HG03571 (cell line): ENCODE results near the gene TFB1M.

Experiments
- ATAC-seq: cut with Tn5 transposase; IDR thresholded peaks from one replicate; pipeline ENCODE4 v1.9.1; 2021; ENCODE audit not compliant: unreplicated experiment

Gene TFB1M

DNA sequence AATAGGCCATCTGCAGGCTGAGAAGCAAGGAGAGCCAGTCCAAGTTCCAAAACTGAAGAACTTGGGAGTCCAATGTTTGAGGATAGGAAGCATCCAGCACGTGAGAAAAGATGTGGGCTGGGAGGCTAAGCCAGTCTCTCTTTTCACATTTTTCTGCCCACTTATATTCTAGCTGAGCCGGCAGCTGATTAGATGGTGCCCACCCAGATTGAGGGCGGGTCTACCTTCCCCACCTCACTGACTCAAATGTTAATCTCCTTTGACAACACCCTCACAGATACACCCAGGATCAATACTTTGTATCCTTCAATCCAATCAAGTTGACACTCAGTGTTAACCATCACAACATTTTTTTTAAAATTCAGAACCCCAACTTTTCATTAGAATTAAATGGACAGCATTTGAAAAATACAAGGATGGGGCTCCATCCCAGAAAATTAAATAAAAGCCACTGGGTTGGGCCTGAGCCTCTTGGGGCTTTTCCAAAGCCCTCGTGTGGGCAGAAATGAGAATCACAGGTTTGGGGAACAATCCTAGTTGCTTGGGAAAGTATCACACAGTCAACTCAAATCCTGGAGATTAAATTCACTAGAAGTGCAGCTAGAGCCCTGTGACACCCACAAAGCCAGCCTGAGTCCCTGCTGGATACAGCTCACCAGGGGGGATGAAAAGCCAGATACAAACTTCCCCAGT, 48.3 kb downstream of the TFB1M start:
- ATAC-seq, result no peak

DNA sequence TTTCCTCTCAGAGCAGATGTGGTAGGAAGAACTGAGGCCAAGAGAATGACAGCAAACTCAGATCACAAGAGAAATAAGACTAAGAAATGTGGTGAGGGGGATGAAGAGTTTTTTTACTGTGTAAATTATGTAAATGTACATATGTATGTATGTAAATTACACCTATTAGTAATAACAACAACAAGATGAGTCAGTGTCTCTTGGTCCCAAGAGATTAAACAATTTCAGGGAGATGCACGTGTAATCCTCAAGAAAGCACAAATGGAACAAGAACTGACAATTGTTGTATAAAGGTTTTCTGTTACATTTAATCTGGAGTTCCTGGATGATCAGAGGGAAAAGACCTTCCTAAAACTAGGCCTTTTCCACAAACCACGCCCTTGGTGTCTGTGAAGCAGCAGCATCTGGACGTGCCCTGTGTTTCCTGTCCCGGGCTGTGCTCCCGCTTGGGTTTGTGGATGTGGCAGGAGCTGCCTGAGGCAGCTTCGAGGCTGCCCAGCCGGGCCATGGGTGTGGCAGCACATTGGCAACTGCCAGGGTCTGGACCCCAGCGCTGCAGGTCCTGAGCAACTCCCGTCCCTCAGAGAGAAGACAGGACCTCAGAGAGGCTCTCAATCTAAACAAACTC, 49.5 kb downstream of the TFB1M start:
- no peak for ATAC-seq

DNA sequence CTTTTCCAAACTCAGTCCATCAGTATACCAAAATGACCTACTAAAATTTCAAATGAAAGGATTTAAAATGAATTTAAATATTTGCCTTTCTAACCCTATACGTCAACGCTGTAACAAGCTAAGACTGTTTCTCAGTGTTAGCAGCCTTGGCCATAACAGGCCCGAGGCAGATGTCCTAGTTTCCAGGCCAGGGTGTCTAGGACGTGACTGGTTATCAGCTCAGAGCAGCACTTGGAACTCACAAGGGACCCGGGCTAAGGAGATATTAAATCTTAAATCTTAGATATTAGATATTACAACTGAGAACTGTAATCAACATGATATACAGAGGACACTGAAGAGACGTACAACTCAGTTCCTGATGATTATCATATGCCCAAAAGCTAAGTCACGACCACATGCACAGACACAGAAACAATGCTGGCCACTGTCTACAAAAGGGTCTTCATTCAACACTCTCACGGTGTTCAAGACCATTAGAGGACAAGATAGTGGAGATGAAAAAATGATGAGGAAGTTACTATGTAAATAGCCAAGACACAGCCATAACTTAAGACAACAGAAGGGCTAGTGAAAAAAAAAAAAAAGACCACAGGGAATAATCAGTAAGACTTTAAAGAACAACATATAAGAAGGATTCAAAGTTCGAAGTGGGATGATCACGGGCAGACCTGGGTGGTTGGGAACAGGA, 50.8 kb downstream of the TFB1M start, which contains the start of gene CLDN20:
Gene CLDN20, plus strand, starts transcription at position 641 of the 691 bp plus-strand sequence. CDS start 11,707 bp downstream, outside the sequence.
- ATAC-seq, result no peak

DNA sequence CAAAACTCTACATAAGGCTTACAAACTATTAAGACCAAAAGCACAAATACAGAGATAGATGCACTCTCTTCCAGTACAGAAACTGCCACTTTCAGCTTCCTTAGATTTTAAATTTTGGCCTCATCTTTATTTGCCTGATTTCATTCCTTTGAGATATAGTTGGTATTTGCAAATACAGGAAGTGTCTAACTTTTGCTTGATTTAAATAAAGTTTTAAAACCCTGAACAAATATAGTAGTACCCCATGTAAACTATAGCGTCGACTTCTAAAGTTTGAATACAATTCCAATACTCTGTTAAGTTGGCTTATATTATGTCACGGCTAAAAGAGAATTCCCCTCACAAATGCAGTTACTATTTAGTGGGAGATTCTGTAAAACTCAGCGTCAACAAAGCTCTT, 51.6 kb downstream of the TFB1M start:
- no peak for ATAC-seq

DNA sequence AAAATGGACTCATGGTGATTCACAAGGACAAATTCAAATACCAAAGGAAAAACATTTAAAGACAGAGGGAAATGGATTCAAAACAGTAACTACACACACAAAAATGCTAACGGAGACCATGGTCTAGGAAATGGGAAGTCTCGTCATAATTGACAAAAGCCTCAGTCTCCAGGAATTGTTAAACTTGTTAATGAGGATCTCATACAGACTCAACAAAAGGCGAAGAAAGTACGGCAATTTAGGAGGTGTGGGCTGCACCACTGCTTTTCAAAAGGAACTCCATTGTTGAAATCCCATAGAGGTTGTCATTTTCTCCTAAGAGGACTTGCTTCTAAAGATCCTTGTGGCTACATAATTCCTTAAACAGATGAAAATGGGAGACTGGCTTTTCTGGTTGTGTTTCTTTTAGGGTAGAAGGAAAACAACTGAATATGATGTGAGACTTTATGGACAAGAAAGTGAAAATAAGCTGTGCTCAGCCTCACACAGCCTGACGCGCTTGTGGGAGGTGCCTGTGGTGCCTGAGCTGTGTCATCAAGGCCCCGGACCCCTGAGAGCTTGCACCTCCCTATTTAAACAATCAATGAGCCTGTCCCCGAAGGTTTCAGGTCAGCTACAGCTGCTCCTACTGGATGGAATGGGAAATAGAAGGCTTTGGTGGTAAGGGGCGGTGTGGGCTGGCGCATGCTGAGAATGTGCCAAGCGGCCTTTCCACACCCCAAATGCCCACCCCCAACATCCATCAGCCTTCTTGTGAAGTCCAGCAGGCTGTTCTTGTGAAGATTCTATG, 53.0 kb downstream of the TFB1M start:
- no peak for ATAC-seq

DNA sequence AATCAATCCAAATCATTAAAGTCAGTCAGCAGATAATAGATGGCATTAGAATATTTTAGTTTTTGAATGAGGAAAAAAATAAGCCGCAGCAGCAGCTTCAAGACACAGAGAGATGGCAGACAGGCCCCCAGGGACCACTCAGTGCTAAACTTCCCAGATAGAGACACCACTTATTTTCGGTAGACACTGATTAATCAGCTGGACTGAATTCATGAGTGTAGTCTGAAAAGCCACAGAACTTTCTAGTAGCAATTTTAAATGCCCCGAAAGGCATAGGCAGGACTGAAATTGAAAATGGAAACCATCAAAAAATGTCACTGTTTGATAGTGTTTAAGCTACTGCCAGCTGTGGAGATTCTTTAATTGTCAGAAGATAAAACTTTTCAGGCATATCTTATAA, 53.6 kb downstream of the TFB1M start:
- ATAC-seq, result peak; percentile 81

DNA sequence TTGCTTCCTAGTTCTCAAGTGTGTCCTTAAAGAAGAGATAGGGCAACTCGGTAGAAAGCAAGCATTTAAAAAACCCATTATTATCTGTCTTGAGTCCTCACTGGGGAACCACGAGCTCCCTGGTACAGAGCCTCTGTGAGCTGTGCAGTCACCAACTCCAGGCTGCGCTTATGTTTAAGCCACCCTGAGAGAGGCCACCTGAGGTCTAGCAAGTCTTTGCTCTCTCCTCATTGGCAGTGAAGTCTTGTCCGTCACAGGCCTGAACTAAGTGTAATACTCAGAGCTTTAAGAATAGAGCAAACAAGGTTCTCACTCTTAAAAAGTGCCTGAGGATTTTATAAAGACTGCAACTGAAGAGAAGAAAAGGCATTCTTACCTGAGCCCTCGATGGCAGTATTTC, 54.4 kb downstream of the TFB1M start:
- ATAC-seq, result no peak

DNA sequence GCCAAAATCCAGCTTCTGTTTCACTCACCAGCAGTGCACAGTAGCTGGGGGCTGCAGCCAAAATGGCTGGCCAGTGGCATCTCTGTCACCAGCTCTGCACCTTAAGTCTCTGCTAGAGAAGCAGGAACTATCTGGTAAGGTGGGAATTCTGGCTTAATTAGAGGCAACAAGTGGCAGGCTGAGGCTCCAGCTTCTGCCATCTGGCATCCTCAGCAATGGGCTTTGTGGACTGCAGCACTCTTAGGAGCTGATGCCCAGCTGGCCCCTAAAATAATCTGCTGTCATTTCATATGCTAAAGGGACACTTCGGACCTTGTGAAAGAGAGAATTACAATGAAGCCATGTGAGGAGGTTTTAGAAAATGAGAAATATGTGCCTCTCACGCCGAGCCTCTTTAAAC, 55.1 kb downstream of the TFB1M start:
- ATAC-seq, result no peak

DNA sequence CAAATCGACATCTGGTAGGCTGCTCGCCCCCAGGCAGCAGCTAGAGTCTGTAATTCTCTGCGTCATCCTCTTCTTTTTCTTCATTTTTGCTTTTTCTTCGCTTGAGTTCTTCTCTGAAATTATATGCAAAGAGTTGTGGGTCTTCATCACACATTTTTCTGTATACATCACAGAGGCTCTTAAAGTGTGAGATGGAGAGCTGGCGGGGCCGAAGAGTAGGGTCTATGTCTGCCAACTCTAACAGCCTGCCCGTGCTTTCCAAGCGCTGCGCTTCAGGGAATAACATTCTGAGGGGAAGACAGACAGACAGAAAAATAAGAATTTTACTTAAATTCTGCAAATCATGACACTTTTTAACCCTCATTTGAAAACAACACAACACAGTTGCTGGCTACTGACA, 56.5 kb downstream of the TFB1M start:
- no peak for ATAC-seq

DNA sequence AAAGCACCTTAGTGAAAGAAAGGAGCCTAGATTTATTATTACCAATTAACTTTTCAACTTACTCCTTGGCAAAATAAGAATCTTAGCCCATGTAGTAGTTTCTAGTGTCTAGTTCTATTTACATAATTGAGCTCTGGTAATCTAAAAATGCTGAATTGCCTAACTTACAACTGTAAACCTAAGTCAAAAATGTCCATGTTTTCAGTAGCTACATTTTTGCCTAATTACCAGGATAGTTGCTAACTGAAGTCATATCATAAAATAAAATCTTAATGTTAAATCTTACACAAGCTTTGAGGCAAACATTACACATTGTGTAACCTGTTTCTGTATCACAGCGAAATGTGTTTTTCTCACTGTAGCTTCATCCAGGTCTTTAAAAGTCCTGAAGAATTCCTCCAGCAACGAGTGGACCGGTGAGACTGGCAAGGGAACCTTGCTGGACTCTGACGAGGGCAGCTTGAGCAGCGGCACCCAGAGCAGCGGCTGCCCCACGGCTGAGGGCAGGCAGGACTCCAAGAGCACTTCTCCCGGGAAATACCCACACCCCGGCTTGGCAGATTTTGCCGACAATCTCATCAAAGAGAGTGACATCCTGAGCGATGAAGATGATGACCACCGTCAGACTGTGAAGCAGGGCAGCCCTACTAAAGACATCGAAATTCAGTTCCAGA, 58.0 kb downstream of the TFB1M start:
- no peak for ATAC-seq

DNA sequence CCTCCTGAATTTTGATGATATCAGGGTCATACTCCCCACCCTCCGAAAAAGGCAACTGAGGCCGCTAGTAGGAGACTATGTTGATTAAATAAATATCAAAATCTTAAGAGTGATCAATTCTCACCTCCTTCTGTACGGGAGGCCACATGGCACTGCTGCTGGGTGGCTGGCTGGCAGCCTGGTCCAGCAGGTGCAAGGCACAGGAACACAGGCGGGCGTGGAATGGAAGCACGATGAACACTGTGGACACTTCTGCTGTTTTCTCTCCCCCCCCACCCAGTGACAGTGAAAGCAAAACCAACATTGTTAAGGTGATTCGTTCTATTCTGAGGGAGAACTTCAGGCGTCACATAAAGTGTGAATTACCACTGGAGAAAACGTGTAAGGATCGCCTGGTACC, 60.1 kb downstream of the TFB1M start:
- no peak for ATAC-seq

DNA sequence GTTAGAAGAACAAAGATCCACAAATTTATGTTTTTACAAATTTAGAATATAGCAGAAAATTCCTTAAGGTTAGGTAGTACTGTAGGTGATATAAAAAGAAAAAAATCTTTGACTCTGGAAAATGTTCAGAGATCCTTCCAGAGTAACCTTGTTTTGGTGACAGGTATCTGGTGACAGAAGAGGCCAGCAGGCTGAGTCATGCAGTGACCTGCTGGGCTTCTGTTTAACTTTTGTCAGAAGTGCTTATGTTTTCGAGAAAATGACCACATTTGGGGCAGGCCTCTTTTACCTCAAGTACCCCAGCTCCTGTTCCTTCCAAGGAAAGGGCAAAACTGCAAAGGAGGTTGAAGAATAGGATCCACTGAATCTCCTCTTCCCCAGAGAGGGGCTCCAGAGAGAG, 60.9 kb downstream of the TFB1M start:
- ATAC-seq, result no peak

DNA sequence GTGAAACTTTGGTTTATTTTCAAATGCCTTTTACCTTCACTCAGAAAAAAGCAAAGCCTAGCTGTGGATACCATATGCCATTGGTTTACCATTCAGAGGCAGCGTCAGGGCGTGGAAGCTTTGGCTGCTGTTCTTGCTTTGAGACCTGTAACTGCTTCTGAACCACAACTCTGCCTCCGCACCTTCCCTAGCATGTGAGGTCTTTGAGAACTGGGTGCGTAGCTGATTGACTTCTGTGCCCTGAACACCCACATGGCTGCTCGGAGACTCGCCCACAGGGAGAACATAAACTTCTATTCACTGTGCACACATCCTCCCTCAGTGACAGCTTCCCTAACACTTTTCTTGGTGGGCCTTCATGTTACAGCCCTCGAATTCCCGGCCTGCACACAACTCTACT, 61.7 kb downstream of the TFB1M start:
- no peak for ATAC-seq

DNA sequence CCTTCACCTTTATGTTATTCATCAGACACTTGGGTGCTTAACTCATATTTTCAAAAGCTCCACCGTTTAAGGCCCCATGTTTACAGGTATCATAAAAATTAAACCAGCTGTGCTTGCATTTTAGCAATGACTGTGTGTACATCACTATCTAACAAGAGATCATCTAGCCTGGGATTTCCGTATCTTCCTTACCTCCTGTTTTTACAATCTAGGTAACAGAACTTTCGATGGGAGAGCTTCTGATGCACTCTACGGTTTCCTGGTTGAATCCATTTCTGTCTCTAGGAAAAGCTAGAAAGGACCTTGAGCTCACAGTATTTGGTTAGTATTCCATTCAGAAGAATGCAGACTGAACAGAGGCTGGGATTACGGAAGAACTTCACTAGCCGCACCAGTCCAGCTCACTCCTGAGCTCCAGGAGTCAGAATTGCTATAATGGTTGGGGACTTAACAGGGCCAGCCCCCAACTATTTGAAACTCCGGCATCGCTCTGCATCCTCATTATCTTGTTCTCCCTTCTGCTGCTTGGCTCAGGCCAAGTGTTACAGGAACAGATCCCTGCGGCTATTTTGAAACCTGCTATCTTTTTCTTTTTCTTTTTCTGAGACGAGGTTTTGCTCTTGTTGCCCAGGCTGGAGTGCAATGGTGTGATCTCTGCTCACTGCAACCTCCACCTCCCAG, 63.4 kb downstream of the TFB1M start:
- no peak for ATAC-seq

DNA sequence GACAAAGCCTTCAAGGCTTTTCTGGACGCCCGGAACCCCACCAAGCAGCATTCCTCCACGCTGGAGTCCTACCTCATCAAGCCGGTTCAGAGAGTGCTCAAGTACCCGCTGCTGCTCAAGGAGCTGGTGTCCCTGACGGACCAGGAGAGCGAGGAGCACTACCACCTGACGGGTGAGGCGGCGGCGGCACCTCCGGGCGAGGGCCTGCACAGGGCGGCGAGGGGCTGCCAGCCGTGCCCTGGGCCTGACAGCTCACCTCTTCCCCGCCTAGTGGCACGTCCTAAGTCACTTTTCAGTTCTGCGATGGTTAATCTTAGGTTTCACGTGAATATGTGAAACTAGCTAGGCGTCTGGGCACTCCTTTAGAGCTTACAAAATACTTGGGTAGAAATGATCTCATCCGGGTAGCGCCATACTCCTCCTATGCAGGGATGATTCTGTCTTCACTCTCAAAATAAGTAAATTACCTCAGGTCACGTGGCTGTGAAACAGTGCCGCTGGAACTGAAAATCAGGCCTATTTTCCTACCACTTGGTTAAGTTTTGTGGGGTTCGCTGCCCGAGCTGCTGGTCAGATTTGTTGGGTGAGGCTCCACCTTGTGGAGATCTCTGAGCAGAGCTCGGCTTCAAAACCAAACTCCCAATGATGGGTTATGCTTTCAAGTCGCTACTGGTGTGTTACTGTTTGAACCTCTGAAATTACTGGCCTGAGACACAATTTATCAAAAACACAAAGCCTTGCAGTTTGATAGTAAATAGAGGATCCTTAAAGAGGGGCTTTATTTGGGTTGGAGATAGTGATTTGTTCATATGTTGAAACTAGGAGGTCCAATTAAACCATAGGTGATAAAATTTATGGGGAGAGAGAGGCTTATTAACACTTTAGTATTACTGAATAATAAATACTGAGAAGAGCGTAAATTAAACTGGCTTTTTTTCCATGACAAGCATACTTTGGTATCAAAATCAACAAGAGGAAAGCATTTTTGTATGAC, 66.0 kb downstream of the TFB1M start:
- ATAC-seq, result no peak

DNA sequence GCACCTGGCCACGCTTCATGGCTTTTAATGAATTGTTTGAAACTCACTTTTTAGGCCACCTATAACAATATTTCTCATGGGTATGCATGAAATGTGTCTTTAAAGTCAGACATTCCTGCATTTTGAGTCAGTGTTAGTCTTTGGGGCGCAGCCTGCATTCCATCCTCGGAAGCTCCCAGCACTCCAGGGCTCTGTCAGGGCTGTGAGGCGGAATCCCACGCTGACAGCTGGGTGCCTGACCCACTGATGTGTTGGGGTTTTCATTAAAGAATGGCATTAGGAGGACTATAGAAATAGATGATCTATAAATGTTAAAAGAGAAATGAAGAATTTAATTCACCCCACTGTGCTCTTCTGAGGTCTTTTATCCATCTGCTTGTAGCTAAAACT, 66.7 kb downstream of the TFB1M start:
- no peak for ATAC-seq

DNA sequence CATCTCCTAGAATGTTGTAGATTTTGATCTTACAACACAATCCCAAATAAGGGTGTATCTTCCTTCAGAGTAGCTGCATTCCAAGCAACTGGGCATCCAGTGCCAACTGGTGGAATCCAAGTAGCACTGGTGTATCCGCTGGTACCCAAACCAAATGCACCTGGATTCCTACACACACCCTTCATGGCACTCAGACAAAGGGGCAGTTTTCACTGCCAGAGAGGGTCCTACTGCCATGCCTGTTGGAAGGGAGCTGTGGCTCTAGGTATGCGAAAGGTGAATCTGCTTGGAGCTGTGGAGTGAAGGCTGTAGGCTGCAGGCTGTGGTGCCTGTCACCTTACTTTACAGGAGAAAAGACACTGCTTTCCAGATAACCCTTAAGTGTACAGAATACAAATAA, 67.5 kb downstream of the TFB1M start:
- no peak for ATAC-seq

DNA sequence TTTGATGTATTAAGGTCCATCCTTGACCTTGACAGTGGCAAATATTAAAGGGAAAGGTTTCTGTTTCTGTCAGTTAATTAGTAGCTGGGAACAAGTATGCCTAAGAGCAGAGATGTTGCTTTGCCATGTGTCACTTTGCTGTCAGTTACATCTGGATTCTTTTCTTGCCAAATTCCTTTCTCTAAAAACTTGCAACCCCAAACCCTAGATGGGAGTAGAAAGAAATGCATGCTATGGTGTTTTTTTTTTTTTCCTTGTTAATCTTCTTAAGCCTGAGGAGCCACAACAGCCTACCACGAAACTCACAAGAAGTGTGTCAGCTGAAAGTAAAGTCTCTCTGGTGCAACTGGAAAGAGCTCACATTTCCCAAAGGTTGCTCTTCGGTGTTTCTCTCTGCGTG, 68.5 kb downstream of the TFB1M start:
- no peak for ATAC-seq

DNA sequence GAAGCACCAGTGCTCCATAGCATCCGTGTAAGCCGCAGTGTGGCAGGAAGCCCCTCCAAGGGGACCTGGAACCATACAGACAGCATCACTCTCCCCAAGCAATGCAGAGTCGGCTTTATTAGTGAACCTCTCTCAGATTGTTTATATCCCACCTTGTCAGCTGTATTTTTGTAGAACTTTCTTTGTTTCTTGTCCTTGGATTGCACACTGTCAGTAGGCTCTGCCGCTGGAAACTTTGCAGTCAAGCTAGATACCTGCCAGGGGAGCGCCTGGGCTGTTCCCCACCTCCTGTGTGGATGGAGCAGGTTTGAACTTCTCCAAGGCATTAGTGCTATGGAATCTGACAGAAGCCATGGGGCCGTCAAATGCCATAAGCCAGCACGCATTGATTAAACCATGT, 69.1 kb downstream of the TFB1M start:
- ATAC-seq, result no peak
